GM21825 (cell line): Measurements from ENCODE around the gene CST11.

Source experiments
- ATAC-seq: cut with Tn5 transposase; IDR thresholded peaks from one replicate; pipeline ENCODE4 v1.9.1; 2021; ENCODE audit warnings: mild to moderate bottlenecking, moderate library complexity; ENCODE audit not compliant: unreplicated experiment

The CST11 gene

DNA sequence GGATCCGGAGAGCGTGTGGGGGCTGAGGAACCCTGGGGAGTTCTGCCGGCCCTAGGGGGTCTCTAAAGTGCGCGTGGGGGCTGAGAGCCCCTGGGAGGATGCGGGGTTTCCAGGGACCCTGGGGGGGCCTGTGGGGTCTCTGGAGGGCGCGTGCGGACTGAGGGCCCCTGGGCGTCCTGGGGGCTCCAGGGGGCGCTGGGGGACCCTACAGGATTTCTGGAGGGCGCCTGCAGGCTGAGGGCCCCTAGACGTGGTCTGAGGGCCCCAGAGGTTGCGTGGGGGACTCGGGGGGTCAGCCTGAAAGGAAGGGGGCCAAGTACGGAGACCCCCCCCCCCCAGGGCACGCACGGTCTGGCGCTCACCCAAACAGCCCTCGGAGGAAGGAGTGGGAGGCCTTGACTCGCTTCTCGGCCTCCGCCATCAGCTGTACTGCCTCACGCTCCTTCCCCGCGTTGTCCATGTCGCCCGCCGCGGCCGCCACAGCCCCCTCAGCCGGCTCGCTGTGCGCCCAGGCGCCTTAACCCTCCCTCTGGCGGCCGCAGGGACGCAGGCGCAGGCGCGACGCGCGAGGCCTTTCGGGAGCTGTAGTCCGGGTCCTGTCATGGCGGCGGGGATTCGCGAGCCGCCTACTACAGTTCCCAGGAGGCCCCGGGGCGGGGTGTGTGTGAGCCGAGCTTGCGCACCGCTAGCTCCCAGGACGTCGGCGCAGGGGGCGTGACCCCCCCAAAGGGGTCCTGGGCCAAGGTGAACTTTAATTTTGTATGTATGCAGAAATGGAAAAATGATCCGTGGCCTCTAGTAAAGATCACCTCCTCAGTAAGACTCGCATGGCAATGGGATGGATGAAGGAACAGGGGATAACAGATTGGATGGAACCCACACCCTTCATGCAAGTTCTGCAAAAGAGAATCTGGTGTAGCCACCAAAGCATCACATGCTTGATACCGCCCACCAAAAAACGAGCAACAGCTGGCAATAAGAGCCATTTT, 31.4 kb downstream of the CST11 start, which contains the start of gene NAPB:
Gene NAPB, minus strand, starts transcription at position 546 of the 989 bp plus-strand sequence. Its CDS starts 86 bp downstream, at position 460.
- peak; percentile 98 for ATAC-seq

DNA sequence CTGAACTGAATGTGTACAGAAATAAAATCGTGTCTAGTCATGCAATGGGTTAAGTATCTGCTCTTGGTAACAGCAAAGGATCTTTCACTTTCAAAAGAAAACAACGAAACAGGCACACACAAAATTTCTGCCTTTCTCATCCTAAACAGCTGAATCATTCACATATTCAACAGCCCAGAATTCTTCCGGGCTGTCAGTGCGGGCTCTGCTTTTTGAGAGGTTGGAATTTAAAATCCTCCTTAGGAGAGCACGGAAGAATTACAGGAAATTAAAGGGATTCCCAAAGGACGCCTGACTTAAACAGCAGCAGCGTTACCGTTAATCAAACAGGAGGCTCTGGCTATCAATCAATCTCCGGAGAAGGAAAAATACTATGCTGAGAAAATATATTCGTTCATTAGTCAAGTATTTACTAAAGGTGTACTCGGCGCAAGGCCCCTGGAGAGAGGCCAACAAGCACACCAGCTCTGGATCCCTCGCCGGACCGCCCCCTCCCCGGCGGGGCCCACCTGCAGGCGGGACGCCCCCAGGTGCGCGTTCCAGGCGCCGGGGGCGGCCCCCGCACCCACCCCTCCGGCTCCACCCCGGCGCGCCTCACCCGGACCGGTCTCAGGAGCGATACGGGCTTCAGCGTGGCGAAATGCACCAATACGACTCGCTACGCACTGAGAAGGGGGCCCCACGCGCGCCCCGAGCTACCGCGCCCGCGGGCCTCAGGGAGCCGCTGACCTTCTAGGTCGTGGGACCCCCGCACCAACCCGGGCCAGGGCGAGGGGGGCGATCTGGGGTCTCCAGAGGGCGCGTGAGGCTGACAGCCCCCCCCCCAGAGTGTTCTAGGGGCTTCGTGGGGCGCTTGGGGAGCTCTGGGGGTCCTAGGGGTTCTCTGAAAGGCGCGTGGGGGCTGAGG, 32.4 kb downstream of the CST11 start:
- peak; percentile 36 for ATAC-seq

- ATAC-seq = no peak
Measured at GRCh38 chr20:23419657-23419994, 33.0 kb downstream of the CST11 start.

GRCh38 chr20:23417861-23418260, 34.8 kb downstream of the CST11 start:
- ATAC-seq = no peak

DNA sequence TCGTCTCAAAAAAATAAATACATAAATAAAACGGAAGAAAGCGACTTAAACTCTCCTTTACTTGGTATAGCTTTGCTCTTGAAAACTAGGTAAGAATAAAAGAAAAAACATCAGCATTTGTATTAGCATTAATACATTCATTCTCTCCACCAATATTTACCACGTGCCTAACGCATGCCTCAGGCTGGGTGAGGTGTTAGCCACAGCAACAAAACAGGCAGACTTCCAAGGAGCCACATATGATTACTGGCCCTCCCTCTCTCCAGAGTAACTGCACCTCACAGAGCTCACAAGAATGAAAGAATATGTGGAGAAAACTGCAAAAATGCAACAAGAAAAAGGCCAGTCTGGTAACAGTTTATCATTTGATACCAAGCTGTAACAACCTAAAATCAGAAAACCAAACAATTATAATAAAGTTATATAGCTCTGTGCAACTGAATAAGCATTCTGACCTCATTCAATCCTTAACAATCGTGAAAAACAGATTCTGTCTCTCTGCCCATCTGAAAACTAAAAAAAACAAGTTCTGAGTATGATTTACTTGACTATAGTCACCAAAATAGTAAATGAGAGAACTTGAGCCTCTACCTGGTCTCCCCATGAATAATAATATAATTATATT, 36.6 kb downstream of the CST11 start:
- ATAC-seq = no peak

DNA sequence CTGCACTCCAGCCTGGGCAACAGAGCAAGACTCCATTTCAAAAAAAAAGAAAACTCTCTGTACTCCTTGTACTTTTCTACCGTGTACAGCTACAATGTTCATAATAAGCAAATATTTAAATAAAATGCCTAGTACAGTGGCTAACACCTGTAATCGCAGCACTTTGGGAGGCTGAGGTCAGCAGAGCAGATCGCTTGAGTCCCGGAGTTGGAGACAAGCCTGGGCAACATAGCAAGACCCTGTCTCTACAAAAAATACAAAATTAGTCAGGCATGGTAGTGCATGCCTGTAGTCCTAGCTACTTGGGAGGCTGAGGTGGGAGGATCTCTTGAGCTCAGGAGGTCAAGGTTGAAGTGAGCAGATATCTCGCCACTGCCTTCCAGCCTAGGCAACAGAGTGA, 37.1 kb downstream of the CST11 start:
- no peak for ATAC-seq

DNA sequence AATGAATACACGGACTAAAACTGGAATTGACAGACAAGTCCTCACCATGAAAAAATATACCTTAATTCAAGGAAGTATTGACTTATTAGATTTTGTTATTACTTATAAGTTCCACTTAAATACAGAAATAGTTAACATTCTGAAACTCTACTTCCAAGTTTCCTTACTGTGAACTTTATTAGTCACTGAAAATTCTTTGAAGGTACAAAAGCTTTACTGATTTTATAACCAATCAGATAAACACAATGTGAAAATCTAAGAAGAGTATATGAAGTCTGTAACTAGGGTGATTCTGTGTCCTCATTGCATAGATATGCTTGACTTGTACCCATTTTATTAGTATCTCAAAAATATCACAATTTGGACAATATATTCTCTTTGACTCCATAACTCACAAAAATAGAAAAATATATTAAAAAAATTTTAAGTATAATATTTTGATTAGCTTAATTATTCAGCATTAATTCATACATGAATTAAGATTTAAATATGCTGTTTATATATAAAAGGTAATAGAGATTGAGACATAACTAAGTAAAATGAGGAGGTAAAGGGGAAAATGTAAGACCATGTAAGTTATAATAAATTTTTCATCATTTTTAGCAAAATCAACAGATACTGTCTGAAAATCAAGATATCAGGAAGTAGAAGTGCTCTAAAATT, 38.0 kb downstream of the CST11 start:
- ATAC-seq = no peak

- ATAC-seq = no peak
Measured at GRCh38 chr20:23413862-23414422, 38.7 kb downstream of the CST11 start.

DNA sequence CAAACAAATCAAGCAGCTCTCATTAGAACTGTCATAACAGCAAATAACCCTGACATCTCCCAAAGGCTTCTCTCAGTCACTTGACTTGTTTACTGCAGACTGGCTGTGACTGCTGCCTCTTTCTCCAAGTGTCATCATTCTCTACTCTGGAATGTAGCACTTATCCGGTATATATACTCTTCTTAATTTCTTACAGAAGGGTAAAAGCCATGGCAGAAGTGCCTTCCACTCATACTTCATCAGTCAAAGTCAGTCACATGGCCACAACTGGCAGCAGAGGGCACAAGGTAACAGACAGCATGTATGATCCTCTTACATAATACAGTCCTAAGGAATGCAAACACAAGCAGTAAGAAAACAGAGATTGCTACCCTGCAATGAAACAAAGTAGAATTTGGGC, 40.6 kb downstream of the CST11 start:
- ATAC-seq = no peak

DNA sequence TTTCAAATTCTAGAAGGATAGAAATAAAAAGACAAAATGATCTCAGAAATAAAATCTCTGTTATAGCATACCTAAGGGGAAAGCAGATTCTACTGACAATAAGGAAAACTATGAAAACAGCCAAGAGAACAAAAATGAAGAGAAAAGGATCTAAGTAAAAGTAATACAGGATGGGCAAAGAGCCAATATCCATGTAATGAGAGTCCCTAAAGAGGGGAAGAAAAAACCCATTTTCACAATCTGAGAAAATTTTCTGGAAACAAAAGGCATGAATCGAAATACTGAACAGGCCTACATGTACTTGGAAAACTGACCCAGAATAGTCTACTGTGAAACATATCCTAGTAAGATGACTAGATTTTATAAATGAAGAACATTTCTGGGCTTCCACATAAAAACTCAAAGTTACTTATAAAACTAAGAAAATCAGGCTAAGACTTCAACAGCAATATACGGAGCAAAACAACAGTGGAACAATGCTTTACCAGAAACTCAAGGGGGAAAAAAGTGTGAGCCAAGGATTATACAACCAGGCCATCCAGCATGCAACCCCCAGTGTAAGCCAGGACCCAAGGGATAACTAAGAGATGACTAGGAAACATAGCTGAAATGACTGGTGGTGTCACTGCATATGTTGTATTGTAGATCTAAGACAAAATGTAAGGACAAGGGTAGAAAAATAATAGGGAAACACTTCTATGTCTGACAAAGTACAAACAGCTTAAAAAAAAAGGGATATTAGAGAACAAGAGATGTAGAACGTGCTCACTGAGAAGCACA, 41.6 kb downstream of the CST11 start:
- ATAC-seq = no peak

DNA sequence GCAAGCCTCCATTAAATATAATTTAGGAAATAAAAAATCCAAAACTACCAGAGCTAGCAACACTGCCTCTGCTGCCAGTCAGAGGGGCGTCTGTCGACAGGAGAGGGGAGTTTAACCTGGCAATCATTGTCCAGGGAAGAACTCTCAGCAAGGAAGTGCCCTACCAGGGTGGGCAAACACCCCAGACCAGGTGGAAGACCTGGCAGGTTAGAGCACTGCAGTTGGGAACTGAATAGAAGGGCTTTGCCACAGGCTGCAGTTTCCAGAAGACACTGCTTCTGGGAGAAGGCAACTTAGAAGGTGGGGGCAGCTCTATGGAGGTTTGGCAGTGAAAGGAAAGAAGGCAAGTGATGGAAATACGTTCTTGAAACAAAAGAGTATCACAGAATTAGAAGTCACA, 42.9 kb downstream of the CST11 start:
- ATAC-seq = no peak

GRCh38 chr20:23408957-23409356, 43.7 kb downstream of the CST11 start:
- ATAC-seq = no peak

- peak; percentile 79 for ATAC-seq
Measured at GRCh38 chr20:23407781-23408464, 44.8 kb downstream of the CST11 start.

- no peak for ATAC-seq
Measured at GRCh38 chr20:23406880-23407279, 45.8 kb downstream of the CST11 start.

DNA sequence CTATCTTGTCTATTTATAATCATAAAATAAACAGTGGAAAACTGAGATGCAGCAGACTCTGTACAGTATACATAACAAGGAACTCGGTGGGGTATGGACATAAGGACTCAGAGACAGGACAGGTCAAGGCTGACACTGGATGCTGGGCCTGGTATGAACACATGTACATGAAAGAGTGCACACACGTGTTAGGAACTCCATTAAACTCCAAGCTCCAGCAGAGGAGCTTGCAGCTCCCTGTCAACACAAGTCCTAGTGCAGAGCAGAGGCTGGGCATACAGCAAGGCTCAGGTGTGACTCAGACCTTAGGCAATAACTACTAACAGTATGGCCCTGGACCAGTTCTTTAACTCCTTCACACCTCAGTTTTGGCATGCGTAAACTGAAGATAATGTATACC, 48.5 kb downstream of the CST11 start:
- no peak for ATAC-seq

DNA sequence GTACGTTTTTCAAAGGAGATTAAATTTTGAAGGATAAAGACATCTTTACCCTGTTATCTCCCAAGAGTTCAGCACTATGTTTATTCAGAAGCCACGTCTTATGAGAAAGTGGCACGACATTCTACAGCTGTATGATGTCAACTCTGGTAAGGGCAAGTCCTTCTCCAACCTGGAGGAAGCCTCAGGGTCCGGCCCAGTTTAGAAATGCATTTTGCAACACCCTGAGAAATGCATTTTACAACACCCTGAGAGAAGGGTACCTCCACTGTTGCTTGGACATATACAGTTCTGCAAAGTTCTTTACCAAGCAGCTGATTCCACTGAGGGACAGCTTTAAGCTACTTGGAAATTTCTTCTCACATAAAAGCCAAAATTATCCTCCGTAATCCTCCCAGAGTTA, 48.9 kb downstream of the CST11 start:
- no peak for ATAC-seq

DNA sequence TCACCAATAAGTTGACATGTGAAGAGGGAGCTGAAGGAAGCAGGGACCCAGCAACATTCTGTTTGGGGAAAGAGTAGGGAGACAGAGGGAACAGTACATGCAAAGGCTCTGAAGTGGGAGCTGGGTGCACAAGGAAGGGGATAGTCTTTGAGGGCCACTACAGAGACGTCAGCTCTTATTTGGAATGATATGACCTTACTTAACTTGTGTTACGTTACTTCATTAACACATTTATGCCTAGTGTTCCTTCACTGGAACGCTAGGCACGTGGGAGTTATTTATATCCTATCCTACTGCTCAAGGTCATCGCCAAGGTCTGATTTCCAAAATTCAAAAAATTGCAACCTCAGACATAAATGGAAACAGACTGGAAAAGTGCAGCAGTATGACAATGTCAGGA, 51.6 kb downstream of the CST11 start:
- no peak for ATAC-seq
